GM18870 (cell line): ENCODE data around the gene MPV17.
"Not testable (repeated sequence)": the region's sequence is repeated elsewhere in the genome, so short reads cannot be mapped to it uniquely, and the experiment has no call there.

Experiments used
- ATAC-seq: cut with Tn5 transposase; IDR thresholded peaks from one replicate; pipeline ENCODE4 v1.9.1; 2021; ENCODE audit warnings: moderate library complexity; ENCODE audit not compliant: unreplicated experiment

MPV17 gene

DNA sequence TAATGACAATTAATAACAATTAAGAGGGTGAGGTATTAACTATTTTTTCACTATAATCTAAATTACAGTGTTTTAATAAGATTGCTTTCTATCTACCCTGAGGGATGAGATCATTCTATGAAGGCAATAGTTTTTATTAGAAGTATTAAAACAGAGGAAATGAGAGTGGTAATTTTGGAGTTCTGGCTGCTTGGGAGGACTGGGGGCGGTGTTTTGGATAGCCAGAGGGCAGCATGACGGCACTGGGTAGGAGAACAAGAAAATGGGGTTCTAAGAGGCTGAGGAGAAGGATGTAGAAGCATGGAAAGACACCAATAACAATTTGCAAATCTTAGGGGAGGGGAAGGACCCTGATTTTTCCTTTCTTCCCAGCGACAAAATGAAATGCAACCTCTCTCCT lies 52.8 kb downstream of the MPV17 start:
- no peak for ATAC-seq

DNA sequence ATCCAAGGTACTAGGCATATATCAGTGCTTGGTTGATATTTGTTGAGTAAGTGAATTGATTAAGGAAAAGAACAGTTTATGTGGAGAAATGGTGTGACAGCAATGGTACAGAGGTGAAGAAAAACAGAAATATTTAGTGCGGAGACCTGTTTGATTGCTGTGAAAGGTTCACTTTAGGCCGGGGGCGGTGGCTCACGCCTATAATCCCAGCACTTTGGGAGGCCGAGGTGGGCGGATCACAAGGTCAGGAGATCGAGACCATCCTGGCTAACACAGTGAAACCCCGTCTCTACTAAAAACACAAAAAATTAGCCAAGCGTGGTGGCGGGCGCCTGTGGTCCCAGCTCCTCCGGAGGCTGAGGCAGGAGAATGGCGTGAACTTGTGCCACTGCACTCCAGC lies 54.6 kb downstream of the MPV17 start:
- not testable (repeated sequence) for ATAC-seq

DNA sequence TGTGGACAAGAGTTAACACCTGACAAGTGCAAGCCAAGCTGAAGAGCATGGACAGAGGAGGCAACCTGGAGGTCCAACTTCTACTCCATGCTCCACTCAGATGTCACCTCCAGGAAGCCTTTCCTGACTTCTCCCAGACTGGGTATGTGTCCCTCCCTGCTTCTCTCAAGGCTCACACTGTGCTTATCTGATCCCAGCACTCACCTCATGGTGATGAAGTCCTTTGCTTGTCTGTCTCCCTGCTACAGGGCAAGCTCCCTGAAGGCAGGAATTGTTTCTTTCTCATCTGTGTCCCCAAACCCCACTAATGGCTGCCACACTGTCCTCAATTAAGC lies 57.4 kb downstream of the MPV17 start:
- no peak for ATAC-seq

DNA sequence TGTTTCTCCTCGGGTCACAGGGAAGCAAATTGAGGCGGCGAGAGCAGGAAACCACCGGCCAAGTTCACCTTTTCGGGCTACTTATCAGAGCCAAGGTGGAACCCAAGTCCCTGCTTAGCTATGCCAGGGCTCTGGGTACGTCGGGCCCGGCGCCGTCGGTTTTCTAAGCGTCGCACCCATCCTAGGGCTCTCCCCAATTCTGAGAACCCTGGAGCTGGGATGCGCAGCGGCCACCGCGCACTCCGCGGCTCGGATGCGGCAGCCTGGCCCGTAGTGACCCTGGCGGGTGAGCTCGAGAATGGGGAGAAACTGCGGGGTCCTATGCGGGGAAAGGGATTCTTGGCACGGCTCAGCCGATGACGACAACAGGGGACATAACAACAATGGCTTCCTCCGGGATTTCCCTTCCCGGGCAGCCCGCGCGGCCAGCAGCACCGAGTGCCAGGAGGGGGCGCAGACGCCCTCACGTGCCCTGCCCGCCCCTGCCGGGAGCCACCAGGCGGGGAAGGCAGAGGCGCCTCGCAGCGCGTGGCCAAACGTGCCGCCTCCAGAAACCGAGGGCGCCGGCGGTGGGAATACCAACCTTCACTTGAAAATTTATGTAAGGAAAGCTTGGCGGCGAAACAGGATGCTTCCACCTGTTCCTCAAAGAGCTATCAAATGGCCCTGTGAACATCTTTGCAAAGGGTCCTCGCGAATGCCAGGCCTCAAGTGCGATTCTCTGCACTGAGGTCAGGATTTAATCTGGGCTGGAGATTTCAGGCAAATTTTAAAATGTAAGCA lies 58.0 kb downstream of the MPV17 start:
- no peak for ATAC-seq

DNA sequence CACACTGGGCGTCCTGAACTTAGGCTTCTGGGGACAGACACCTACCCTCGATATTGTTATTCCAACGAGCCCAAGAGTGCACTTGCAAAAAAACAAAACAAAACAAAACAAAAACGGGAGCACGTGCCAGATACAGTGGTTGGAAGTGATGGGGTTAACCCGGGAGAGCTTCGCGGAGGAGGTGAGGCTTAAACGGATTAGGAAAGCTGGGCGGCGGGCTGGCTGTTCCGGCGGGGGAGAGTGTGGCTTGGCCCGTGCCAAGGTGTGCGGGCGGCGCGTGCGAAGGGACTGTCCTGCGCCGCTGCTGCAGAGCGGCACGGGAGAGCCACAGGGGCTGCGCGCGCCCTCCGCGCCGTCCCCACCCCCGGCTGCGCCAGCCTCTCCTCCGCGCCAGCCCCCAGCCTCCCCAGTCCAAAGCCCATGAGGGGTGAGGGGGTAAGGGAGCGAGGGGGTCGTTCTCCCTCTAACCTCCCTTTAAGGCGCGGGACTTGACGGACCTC lies 58.6 kb downstream of the MPV17 start:
- ATAC-seq: no peak

DNA sequence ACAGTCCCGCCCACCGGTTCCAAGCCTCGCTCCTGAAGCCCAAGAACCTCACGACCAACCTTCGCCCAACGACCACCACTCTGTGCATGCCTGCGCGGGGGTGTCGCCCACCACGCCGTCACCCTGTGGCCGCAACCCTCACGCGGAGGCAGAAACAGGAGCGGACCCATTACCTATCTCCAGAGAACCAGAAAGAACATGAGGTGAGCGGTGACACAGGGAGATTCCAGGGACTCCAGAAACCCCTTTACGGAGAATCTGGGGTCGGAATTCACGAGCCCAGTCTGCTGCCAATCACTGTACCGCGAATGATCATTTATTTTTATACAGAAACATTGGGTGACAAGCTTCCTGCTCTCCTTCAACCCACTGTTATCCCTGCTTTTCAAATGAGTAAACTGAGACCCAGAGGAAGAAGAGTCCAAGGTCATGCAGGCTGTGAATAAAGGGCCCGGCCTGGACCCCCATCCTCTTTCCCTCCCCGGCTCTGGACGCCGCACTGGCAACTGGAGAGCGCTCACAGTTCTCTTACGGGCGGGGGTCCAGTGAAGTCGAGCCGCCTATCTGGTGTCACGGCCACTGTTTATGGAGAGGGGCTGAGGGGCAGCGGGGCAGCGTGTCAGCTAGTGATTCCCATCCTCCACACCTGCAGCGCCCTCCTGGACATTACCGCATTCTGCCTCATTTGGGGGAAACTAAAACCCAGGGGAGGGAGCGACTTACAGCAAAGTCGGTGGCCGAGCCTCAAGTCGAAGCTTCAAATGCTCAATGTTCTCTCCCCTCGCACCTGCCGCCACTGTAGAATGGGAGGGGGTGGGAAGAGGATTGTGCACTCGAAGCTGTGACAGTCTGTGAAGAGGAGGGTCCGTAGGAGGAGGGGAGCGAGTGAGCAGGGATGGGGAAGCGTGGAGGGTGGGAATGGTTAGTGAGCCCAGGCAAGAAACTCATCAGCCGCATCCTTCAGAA lies 59.3 kb downstream of the MPV17 start:
- ATAC-seq: no peak

DNA sequence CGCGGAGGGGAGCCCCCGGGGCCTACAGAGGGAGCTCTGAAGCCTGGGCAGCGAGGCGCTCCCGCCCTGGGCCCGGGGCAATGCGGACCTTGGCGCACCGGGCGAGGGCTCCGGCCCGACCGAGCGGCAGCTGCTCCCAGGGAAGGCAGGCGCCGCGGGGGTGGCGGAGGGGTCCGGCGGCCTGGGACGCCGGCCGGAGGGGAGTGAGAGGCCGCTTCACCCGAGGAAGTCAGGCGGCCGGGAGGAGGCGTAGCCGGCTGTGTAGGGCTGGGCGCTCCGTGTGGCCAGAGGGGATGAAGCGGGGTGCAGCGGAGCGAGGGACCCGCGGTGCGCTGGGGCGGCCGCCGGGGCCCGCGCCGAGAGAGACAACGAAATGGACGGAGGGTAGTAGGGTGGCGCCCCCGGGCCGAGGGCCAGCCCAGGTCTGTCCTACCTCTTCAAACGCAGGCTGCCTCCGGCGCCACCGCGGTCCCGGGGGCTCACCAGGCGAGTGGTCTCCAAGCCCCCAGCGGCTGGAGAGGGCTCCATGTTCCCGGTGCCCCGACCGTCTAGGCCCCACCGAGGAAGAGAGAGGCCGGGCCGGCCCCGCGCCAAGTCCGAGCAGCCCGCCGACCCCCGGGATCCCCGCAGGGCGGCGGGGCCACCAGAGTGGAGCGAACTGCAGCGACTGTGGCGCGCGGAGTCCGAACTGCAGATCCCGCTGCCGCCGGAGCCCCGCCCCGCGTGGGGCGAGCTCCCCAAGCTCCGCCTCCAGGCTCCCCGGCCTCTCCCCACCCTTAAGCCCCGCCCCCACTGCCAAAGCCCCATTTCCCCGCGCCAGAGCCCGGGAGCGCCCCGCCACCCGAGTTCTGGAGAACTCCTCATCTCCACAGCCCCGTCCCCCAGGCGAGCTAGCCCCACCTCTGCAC lies 60.3 kb downstream of the MPV17 start, which contains the start of gene SLC30A3:
Gene SLC30A3 (minus strand): TSS at position 669 of the 908 bp plus-strand sequence. CDS start 141 bp downstream, at position 528.
- no peak for ATAC-seq

DNA sequence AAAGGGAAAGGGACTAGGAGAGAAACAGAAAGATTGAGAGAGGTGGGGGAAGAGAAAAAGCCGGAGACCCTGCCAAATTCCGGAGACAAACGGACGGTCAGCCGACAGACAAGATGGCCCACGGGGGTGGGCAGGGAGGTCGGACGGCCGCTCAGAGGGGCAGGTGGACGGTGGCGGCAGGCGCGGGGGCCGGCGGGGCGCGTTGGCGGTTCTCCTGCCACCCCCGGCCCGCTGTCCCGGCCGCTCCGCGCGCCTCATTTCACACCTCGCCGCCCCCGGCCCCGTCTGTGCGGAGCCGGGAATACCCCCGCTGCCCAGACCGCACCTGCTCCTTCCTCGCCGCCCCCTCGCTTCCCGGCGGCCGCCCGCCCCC lies 61.0 kb downstream of the MPV17 start:
- ATAC-seq: no peak

DNA sequence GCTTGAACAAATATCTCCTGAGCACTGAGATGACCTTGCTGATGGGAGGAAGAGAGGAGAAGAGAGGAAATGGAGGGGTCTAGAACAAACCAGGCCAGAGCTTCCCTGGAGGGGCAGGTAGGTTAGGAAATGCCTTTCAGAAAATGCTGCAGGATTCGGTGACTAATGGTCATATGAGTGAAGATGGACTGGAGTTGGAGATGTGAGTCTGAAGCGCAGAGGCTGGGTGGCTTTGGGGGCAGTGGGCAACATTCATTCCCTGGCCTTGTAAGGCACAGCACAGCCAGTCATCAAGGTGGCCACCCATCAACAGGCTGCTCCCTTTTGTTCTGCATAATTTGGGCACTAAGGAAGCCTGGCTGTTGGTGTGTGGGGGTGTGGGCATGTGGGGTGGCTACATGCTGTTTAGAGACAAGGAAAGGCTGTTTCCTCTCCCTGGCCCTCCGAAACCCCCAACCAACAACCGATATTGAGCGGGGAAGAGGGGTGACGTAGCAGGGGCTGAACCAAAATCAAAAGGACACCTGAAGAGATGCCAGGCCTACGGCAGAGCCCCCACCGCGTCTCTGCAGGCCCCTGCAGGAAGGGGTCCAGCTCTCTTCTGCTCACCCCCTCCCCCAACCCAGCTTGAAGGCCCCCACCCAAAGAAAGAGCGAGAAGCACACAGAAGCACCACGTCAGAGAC lies 61.5 kb downstream of the MPV17 start:
- ATAC-seq: no peak
